SJSA1 (cell line): Measurements from ENCODE around the gene SIX2. TPM values are rescaled to one million over a fixed set of nuclear protein-coding genes. Genes with fewer than 3 reads are reported as not detected.

Source experiments
- DNase-seq, 2 experiments: peaks; one replicate each; pipeline ENCODE4 v3.0.0-alpha.2; 2015 to 2020; ENCODE audit warnings: low spot score in 2 of 2, low read depth in 1 of 2
- H3K27ac ChIP-seq: fragments of 250-450 bp; sonication (Bioruptor Pico); 2 replicates; pipeline ENCODE4 v1.5.1; 2020; ENCODE audit warnings: mild to moderate bottlenecking, moderate library complexity
- H3K27me3 ChIP-seq: fragments of 250-450 bp; sonication (Bioruptor Pico); replicated peaks from 2 replicates; pipeline ENCODE4 v1.5.1; 2020; ENCODE audit warnings: mild to moderate bottlenecking, moderate library complexity
- H3K36me3 ChIP-seq: fragments of 250-450 bp; sonication (Bioruptor Pico); 2 replicates; pipeline ENCODE4 v1.5.1; 2020; ENCODE audit warnings: mild to moderate bottlenecking
- H3K4me1 ChIP-seq: fragments of 250-450 bp; sonication (Bioruptor Pico); replicated peaks from 2 replicates; pipeline ENCODE4 v1.6.1; 2021; ENCODE audit warnings: mild to moderate bottlenecking
- H3K4me3 ChIP-seq: fragments of 250-450 bp; sonication (Bioruptor Pico); 2 replicates; pipeline ENCODE4 v1.5.1; 2020; ENCODE audit warnings: mild to moderate bottlenecking
- H3K9me3 ChIP-seq: fragments of 250-450 bp; sonication (Bioruptor Pico); replicated peaks from 2 replicates; pipeline ENCODE4 v1.5.1; 2020; ENCODE audit warnings: mild to moderate bottlenecking
- total RNA-seq: library from RNA; depleted of rRNA; stranded (reverse); fragments of >200 nt; shearing (Covaris generic); gene quantifications from 2 replicates; pipeline ENCODE4 v1.2.3, GENCODE V29; 2014

The SIX2 gene
- total RNA-seq, 1 experiment from 2014 or later: 3.6 TPM

GRCh38 chr2:44980751-44981713 is 28.2 kb downstream of the SIX2 start:
- no peak overlapping the region for H3K27ac ChIP-seq
- no peaks in the 10 kb centered on the region for H3K9me3 ChIP-seq
- H3K27me3 ChIP-seq: no peaks in the 10 kb centered on the region
- no peaks in the 10 kb centered on the region; the same call in 1 of the 2 replicates for H3K4me1 ChIP-seq
- no peaks in the 10 kb centered on the region for H3K36me3 ChIP-seq
- no peak overlapping the region for H3K4me3 ChIP-seq
- DNase-seq: no peak

GRCh38 chr2:44979581-44979980 is 29.7 kb downstream of the SIX2 start:
- H3K36me3 ChIP-seq: no peaks in the 10 kb centered on the region

GRCh38 chr2:44975571-44976450 is 33.4 kb downstream of the SIX2 start:
- peaks cover 13% of the 10 kb centered on the region for H3K4me1 ChIP-seq
- no peaks in the 10 kb centered on the region for H3K27me3 ChIP-seq
- no peaks in the 10 kb centered on the region for H3K36me3 ChIP-seq
- no peaks in the 10 kb centered on the region for H3K9me3 ChIP-seq
- H3K4me3 ChIP-seq: no peak overlapping the region
- no peak for DNase-seq
- no peak overlapping the region for H3K27ac ChIP-seq

More at GRCh38 chr2:44979581-44979980, 29.7 kb downstream of the SIX2 start:
- H3K4me1 ChIP-seq: no peaks in the 10 kb centered on the region; the same call in 1 of the 2 replicates
- H3K9me3 ChIP-seq: no peaks in the 10 kb centered on the region
- no peak for DNase-seq
- no peaks in the 10 kb centered on the region for H3K27me3 ChIP-seq
- H3K4me3 ChIP-seq: no peak overlapping the region
- H3K27ac ChIP-seq: no peak overlapping the region

- Histone ChIP-seq H3K9me3 (no peaks in the 10 kb centered on the region), H3K36me3 (no peaks in the 10 kb centered on the region), H3K27ac (no peak overlapping the region), H3K27me3 (no peaks in the 10 kb centered on the region), H3K4me3 (no peak overlapping the region), H3K4me1 (peaks cover 14% of the 10 kb centered on the region)
- DNase-seq: peak; percentile 54 to 66
Observed at GRCh38 chr2:44974064-44974715, 35.1 kb downstream of the SIX2 start.

GRCh38 chr2:44972771-44973535 is 36.3 kb downstream of the SIX2 start:
- H3K4me3 ChIP-seq: no peak overlapping the region
- no peaks in the 10 kb centered on the region for H3K36me3 ChIP-seq
- no peaks in the 10 kb centered on the region for H3K9me3 ChIP-seq
- H3K4me1 ChIP-seq: peaks cover 14% of the 10 kb centered on the region
- no peak overlapping the region for H3K27ac ChIP-seq
- H3K27me3 ChIP-seq: no peaks in the 10 kb centered on the region
- no peak for DNase-seq

GRCh38 chr2:44970846-44971450 is 38.3 kb downstream of the SIX2 start:
- no peak overlapping the region for H3K4me3 ChIP-seq
- peaks cover 14% of the 10 kb centered on the region for H3K4me1 ChIP-seq
- no peak for DNase-seq
- no peaks in the 10 kb centered on the region for H3K9me3 ChIP-seq
- H3K27me3 ChIP-seq: no peaks in the 10 kb centered on the region
- H3K36me3 ChIP-seq: no peaks in the 10 kb centered on the region
- H3K27ac ChIP-seq: no peak overlapping the region

- H3K27me3 ChIP-seq: no peaks in the 10 kb centered on the region
- H3K36me3 ChIP-seq: no peaks in the 10 kb centered on the region
- peaks cover 14% of the 10 kb centered on the region for H3K4me1 ChIP-seq
- no peaks in the 10 kb centered on the region for H3K9me3 ChIP-seq
- H3K27ac ChIP-seq: no peak overlapping the region
- no peak overlapping the region for H3K4me3 ChIP-seq
- DNase-seq: no peak
Observed at GRCh38 chr2:44969936-44970335, 39.3 kb downstream of the SIX2 start.

- no peaks in the 10 kb centered on the region for H3K9me3 ChIP-seq
- H3K36me3 ChIP-seq: no peaks in the 10 kb centered on the region
- H3K4me1 ChIP-seq: peaks cover 8% of the 10 kb centered on the region
- H3K27ac ChIP-seq: no peak overlapping the region
- no peak overlapping the region for H3K4me3 ChIP-seq
- no peak for DNase-seq
- no peaks in the 10 kb centered on the region for H3K27me3 ChIP-seq
Observed at GRCh38 chr2:44967727-44968432, 41.4 kb downstream of the SIX2 start.

- Histone ChIP-seq H3K27me3 (no peaks in the 10 kb centered on the region), H3K27ac (no peak overlapping the region)
Observed at GRCh38 chr2:44967056-44967455, 42.2 kb downstream of the SIX2 start.

GRCh38 chr2:44965684-44966083 is 43.6 kb downstream of the SIX2 start:
- no peak overlapping the region for H3K27ac ChIP-seq
- no peaks in the 10 kb centered on the region for H3K36me3 ChIP-seq
- no peaks in the 10 kb centered on the region for H3K9me3 ChIP-seq
- H3K4me3 ChIP-seq: no peak overlapping the region
- no peak for DNase-seq
- H3K27me3 ChIP-seq: no peaks in the 10 kb centered on the region
- no peaks in the 10 kb centered on the region; the same call in 1 of the 2 replicates for H3K4me1 ChIP-seq

More at GRCh38 chr2:44967056-44967455, 42.2 kb downstream of the SIX2 start:
- Histone ChIP-seq H3K4me1 (peaks cover 6% of the 10 kb centered on the region), H3K36me3 (no peaks in the 10 kb centered on the region), H3K4me3 (no peak overlapping the region), H3K9me3 (no peaks in the 10 kb centered on the region)
- DNase-seq: no peak

GRCh38 chr2:44964752-44965236 is 44.5 kb downstream of the SIX2 start:
- H3K4me3 ChIP-seq: no peak overlapping the region
- no peaks in the 10 kb centered on the region for H3K27me3 ChIP-seq
- no peak overlapping the region for H3K27ac ChIP-seq
- H3K36me3 ChIP-seq: no peaks in the 10 kb centered on the region
- no peak for DNase-seq
- H3K4me1 ChIP-seq: peaks cover 3% of the 10 kb centered on the region
- no peaks in the 10 kb centered on the region for H3K9me3 ChIP-seq

- H3K27me3 ChIP-seq: no peaks in the 10 kb centered on the region
- no peak overlapping the region for H3K27ac ChIP-seq
Observed at GRCh38 chr2:44962176-44962695, 47.0 kb downstream of the SIX2 start.

More at GRCh38 chr2:44962176-44962695, 47.0 kb downstream of the SIX2 start:
- no peak for DNase-seq
- H3K9me3 ChIP-seq: no peaks in the 10 kb centered on the region
- H3K4me1 ChIP-seq: peaks cover 24% of the 10 kb centered on the region
- no peaks in the 10 kb centered on the region for H3K36me3 ChIP-seq
- H3K4me3 ChIP-seq: no peak overlapping the region
